Endodermal cell (in vitro differentiated cells): Measurements from ENCODE around the gene MACROD1. TPM values are rescaled to one million over a fixed set of nuclear protein-coding genes. Genes with fewer than 3 reads are reported as not detected.
A peak's percentile ranks its signal among the peaks of the same experiment; 100 is the strongest.

Experiments used
- DNase-seq: peaks from one replicate; pipeline ENCODE4 v3.0.0-alpha.2; 2017
- H3K27ac ChIP-seq: 2 replicates; pipeline ENCODE4 v1.5.1; 2013; ENCODE audit warnings: mild to moderate bottlenecking, low read depth, low read length, moderate library complexity
- H3K27me3 ChIP-seq: 2 replicates; pipeline ENCODE4 v1.6.1; 2013; ENCODE audit warnings: mild to moderate bottlenecking, low read length, moderate library complexity; ENCODE audit not compliant: insufficient read depth, control insufficient read depth, poor library complexity, severe bottlenecking
- H3K36me3 ChIP-seq: 2 replicates; pipeline ENCODE4 v1.7.0; 2013; ENCODE audit warnings: mild to moderate bottlenecking, low read length, moderate library complexity; ENCODE audit not compliant: control insufficient read depth, insufficient read depth
- H3K4me1 ChIP-seq: one replicate; pipeline ENCODE4 v1.7.0; 2013; ENCODE audit warnings: low read length; ENCODE audit not compliant: control insufficient read depth, insufficient read depth
- H3K4me3 ChIP-seq: 2 replicates; pipeline ENCODE4 v1.5.1; 2013; ENCODE audit warnings: mild to moderate bottlenecking, low read length, moderate library complexity
- H3K9ac ChIP-seq: 2 replicates; pipeline ENCODE4 v1.6.1; 2013; ENCODE audit warnings: mild to moderate bottlenecking, low read length, moderate library complexity; ENCODE audit not compliant: poor library complexity, severe bottlenecking; ENCODE audit errors: extremely low read depth
- H3K9me3 ChIP-seq: 2 replicates; pipeline ENCODE4 v1.6.1; 2013; ENCODE audit warnings: mild to moderate bottlenecking, low read length, moderate library complexity; ENCODE audit not compliant: control insufficient read depth
- H3K27ac Mint-ChIP-seq: 2 replicates; pipeline ENCODE4 v1.8.0; 2020; ENCODE audit warnings: mixed read lengths
- H3K27me3 Mint-ChIP-seq: 2 replicates; pipeline ENCODE4 v1.8.0; 2021; ENCODE audit warnings: mild to moderate bottlenecking, mixed read lengths; ENCODE audit not compliant: insufficient read depth
- H3K36me3 Mint-ChIP-seq: 2 replicates; pipeline ENCODE4 v1.8.0; 2020; ENCODE audit warnings: low read depth, mixed read lengths
- H3K4me1 Mint-ChIP-seq: 2 replicates; pipeline ENCODE4 v1.8.0; 2020; ENCODE audit warnings: mixed read lengths
- H3K4me3 Mint-ChIP-seq: 2 replicates; pipeline ENCODE4 v1.8.0; 2020; ENCODE audit warnings: mild to moderate bottlenecking, moderate library complexity, mixed read lengths
- H3K9me3 Mint-ChIP-seq: 2 replicates; pipeline ENCODE4 v1.8.0; 2020; ENCODE audit warnings: mild to moderate bottlenecking, mixed read lengths
- CTCF ChIP-seq: fragments of 200-600 bp; sonication (generic); conservative IDR thresholded peaks from 2 replicates; pipeline ENCODE4 v1.5.0; 2021; ENCODE audit warnings: antibody characterized with exemption, mild to moderate bottlenecking
- WGBS, 2 experiments: methylation state at CpG; one replicate each; pipeline versions ENCODE4 v1.1.5 to v1.1.7; 2013; ENCODE audit warnings: missing lambda C conversion rate in 2 of 2, mixed read lengths in 1 of 2; ENCODE audit not compliant: insufficient coverage in 1 of 2, insufficient read length in 1 of 2; 5-methylcytosine and 5-hydroxymethylcytosine counted together
- total RNA-seq, 2 donors: library from RNA; stranded (reverse); fragmentation: NEBNext Ultra II Directional in 1 of 2; extraction: Animal tissue kit (Norgen Biotek cat#: 25700) in 1 of 2; gene quantifications; 2 replicates in 1 of 2; 3 replicates in 1 of 2; pipeline ENCODE4 v1.2.1, GENCODE V29; 2021

Gene MACROD1
- total RNA-seq, 2 donors from 2014 or later, result 23.0 to 41.9 TPM

- 87 to 92% methylated on average over 16 to 30 of the region's 30 CpGs for WGBS, 2 experiments
- Mint-ChIP-seq H3K9me3 (no peaks in the 10 kb centered on the region), H3K27ac (peak overlapping the region; percentile 30), H3K4me1 (no peaks in the 10 kb centered on the region), H3K27me3 (no peaks in the 10 kb centered on the region), H3K4me3 (no peak overlapping the region), H3K36me3 (peaks cover 41% of the 10 kb centered on the region)
- Histone ChIP-seq H3K4me1 (peaks cover 3% of the 10 kb centered on the region), H3K27me3 (no peaks in the 10 kb centered on the region), H3K4me3 (no peak overlapping the region), H3K9ac (no peak overlapping the region), H3K9me3 (no peaks in the 10 kb centered on the region), H3K36me3 (peaks cover 51% of the 10 kb centered on the region), H3K27ac (peak overlapping the region; percentile 44)
- DNase-seq, result no peak
- TF ChIP-seq CTCF, result no peak
These were observed 41.6 kb upstream of the MACROD1 start for GRCh38 chr11:64207256-64208085.

GRCh38 chr11:64206457-64207255 is 40.7 kb upstream of the MACROD1 start, which contains the start of gene FERMT3:
FERMT3 (plus strand) TSS chr11:64206721; CDS start chr11:64207365, 644 bp downstream.
- WGBS, 2 experiments, result 93 to 95% methylated on average over 16 to 27 of the region's 27 CpGs
- Mint-ChIP-seq H3K4me3 (no peak within 1 kb of the TSS), H3K36me3 (peaks cover 43% of the 10 kb centered on the region), H3K4me1 (no peaks in the 10 kb centered on the region), H3K9me3 (no peaks in the 10 kb centered on the region), H3K27me3 (no peaks in the 10 kb centered on the region), H3K27ac (peak within 1 kb of the TSS; percentile 30)
- Histone ChIP-seq H3K27ac (no peak within 1 kb of the TSS), H3K4me1 (peaks cover 3% of the 10 kb centered on the region), H3K4me3 (no peak within 1 kb of the TSS), H3K9ac (no peak within 1 kb of the TSS), H3K36me3 (peaks cover 53% of the 10 kb centered on the region), H3K27me3 (no peaks in the 10 kb centered on the region), H3K9me3 (no peaks in the 10 kb centered on the region)
- no peak for TF ChIP-seq CTCF
- no peak for DNase-seq

- Mint-ChIP-seq H3K9me3 (no peaks in the 10 kb centered on the region), H3K36me3 (peaks cover 58% of the 10 kb centered on the region), H3K27me3 (no peaks in the 10 kb centered on the region), H3K4me1 (no peaks in the 10 kb centered on the region), H3K27ac (peak overlapping the region; percentile 74), H3K4me3 (no peak overlapping the region)
- H3K27me3 ChIP-seq, result no peaks in the 10 kb centered on the region
- H3K36me3 ChIP-seq, result peaks cover 70% of the 10 kb centered on the region
- H3K9ac ChIP-seq, result no peak overlapping the region
- H3K4me1 ChIP-seq, result peaks cover 3% of the 10 kb centered on the region
- no peak overlapping the region for H3K27ac ChIP-seq
- 88% methylated on average over 7 of the region's 7 CpGs; no CpG with 5 or more reads in 1 of the 2 experiments for WGBS, 2 experiments
- no peaks in the 10 kb centered on the region for H3K9me3 ChIP-seq
- no peak overlapping the region for H3K4me3 ChIP-seq
- TF ChIP-seq CTCF, result peak; percentile 83
- DNase-seq, result peak; percentile 92
These were observed 38.6 kb upstream of the MACROD1 start for GRCh38 chr11:64204464-64204989.
